NT2/D1 (cell line): ENCODE results near the gene ZDHHC3.
"Not testable (repeated sequence)": the region's sequence is repeated elsewhere in the genome, so short reads cannot be mapped to it uniquely, and the experiment has no call there.

Experiments
- DNase-seq: peaks from one replicate; pipeline ENCODE4 v3.0.0-alpha.2; 2011; ENCODE audit warnings: low read depth, low spot score
- H3K27me3 ChIP-seq: 2 replicates; pipeline ENCODE4 v1.6.0; 2011; ENCODE audit warnings: mild to moderate bottlenecking; ENCODE audit not compliant: insufficient read length, insufficient read depth
- H3K36me3 ChIP-seq: 2 replicates; pipeline ENCODE4 v1.6.1; 2011; ENCODE audit warnings: mild to moderate bottlenecking, low read length, mixed read lengths; ENCODE audit not compliant: insufficient read depth, insufficient read length
- H3K4me1 ChIP-seq: 2 replicates; pipeline ENCODE4 v1.5.1; 2011; ENCODE audit not compliant: insufficient read depth, insufficient read length
- H3K4me3 ChIP-seq: 2 replicates; pipeline ENCODE4 v1.5.1; 2011; ENCODE audit warnings: low read depth; ENCODE audit not compliant: insufficient read length
- H3K9ac ChIP-seq: 2 replicates; pipeline ENCODE4 v1.6.0; 2011; ENCODE audit warnings: low read depth; ENCODE audit not compliant: insufficient read length
- H3K9me3 ChIP-seq: 2 replicates; pipeline ENCODE4 v1.5.1; 2011; ENCODE audit warnings: mild to moderate bottlenecking, low read length; ENCODE audit not compliant: insufficient read depth
- SUZ12 ChIP-seq: IDR thresholded peaks from 2 replicates; pipeline ENCODE4 v1.6.1; 2011; ENCODE audit not compliant: insufficient read length, insufficient read depth; ENCODE audit errors: extremely low read depth
- YY1 ChIP-seq: IDR thresholded peaks from 2 replicates; pipeline ENCODE4 v1.6.1; 2011; ENCODE audit not compliant: insufficient read length, insufficient read depth
- ZNF274 ChIP-seq: IDR thresholded peaks from 2 replicates; pipeline ENCODE4 v1.6.1; 2011; ENCODE audit warnings: mild to moderate bottlenecking, low read depth, low read length

The ZDHHC3 gene

DNA sequence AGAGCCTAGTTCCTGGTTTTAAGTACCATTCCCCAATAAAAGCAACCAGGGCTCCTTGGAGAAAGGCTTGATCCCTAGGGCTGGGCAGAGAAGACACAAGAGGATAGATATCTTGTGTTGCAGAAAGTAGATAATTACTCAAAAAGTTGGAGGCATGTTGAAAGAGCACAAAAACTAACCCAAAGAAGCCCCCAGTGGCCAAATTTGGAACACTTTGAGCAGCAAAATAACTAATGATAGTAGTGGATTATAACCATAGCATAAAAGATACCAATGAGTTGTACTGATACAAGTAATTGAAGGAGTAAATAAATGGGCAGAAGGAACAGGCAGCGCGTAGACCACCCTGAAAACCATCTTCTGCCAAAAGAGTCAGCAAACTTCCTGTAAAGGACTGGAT lies 12.1 kb upstream of the ZDHHC3 start:
- Histone ChIP-seq H3K9me3 (peaks cover 53% of the 10 kb centered on the region), H3K27me3 (no peaks in the 10 kb centered on the region), H3K4me1 (no peaks in the 10 kb centered on the region), H3K9ac (no peak overlapping the region), H3K4me3 (no peak overlapping the region), H3K36me3 (peaks cover 74% of the 10 kb centered on the region)
- no peak for DNase-seq
- TF ChIP-seq YY1 (no peak), SUZ12 (no peak), ZNF274 (no peak)

DNA sequence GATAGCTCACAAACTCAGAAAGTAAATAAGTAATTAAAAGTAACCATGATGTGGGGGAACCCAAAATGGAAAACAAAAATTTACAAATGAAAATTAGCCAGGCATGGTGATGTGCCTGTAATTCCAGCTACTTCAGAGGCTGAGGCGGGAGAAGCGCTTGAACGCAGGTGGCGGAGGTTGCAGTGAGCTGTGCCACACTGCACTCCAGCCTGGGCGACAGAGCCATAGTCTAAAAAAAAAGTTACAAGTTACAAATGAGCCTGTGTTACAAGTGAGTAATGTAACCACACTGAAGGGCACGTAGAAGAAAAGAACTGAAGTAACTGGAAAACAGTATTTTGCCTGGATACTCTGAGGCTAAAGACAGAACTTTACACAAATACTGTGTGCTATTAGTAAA lies 11.4 kb upstream of the ZDHHC3 start:
- TF ChIP-seq SUZ12 (no peak), YY1 (no peak), ZNF274 (no peak)
- H3K9ac ChIP-seq = no peak overlapping the region
- DNase-seq = no peak
- peaks cover 53% of the 10 kb centered on the region for H3K9me3 ChIP-seq
- H3K36me3 ChIP-seq = peaks cover 78% of the 10 kb centered on the region
- H3K4me1 ChIP-seq = no peaks in the 10 kb centered on the region
- no peak overlapping the region for H3K4me3 ChIP-seq
- H3K27me3 ChIP-seq = no peaks in the 10 kb centered on the region

DNA sequence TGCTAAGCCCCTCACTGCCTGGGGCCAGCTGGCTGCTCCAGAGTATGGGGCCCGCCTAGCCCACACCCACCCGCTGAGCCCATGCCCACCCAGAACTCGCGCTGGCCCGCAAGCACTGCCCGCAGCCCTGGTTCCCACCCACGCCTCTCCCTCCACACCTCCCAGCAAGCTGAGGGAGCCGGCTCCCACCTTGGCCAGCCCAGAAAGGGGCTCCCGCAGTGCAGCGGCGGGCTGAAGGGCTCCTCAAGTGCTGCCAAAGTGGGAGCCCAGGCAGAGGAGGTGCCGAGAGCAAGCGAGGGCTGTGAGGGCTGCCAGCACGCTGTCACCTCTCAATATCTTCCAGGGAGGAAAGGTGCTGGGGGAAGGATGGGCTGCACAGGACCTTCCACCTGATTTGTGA lies 10.4 kb upstream of the ZDHHC3 start:
- H3K4me3 ChIP-seq, H3K9ac ChIP-seq, H3K27me3 ChIP-seq, DNase-seq, H3K4me1 ChIP-seq: not testable (repeated sequence)
- Histone ChIP-seq H3K9me3 (peaks cover 53% of the 10 kb centered on the region), H3K36me3 (peaks cover 78% of the 10 kb centered on the region)

DNA sequence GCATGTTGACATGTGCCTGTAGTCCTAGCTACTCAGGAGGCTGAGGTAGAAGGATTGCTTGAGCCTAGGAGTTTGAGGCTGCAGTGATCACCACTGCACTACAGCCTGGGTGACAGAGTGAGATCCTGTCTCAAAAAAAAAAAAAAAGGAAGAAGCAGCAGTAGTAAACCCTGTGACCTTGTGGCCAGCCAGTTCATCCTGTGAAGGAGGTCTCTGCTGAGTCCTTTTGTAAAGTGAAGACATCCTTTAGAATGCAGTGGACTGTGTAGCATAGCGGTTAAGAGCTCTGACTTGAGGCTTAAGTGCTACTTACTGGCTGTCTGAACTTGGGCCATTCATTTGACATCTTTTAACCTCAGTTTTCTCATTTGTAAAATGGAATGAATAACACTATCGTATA lies 8.4 kb upstream of the ZDHHC3 start:
- Histone ChIP-seq H3K4me3 (no peak overlapping the region), H3K9ac (no peak overlapping the region), H3K36me3 (peaks cover 68% of the 10 kb centered on the region), H3K4me1 (no peaks in the 10 kb centered on the region), H3K9me3 (peaks cover 53% of the 10 kb centered on the region), H3K27me3 (no peaks in the 10 kb centered on the region)
- DNase-seq = no peak
- TF ChIP-seq YY1 = no peak
- TF ChIP-seq ZNF274 = no peak
- TF ChIP-seq SUZ12 = no peak

DNA sequence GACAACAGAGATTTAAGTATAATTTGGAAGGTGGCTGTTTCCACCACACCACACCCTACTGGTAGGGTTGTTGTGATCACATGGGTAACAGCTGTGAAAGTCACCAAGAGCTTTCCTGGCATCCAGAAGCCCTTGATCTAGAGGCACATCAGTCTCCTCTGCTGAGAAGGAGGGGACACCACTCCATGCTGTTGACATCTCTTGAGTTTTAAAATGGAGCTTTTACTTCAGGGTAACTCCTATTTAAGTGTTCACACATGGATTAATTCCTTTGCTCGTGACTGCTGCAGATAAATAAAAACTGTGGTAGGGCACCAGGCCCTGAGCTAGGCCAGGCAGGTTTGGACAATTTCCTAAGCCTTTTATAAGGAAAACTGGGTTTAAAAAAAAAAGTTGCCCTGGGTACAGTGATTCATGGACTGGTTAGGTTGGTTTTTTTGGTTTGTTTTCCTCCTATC lies 7.5 kb upstream of the ZDHHC3 start:
- Histone ChIP-seq H3K4me3 (no peak overlapping the region), H3K27me3 (no peaks in the 10 kb centered on the region), H3K9ac (no peak overlapping the region), H3K9me3 (peaks cover 53% of the 10 kb centered on the region), H3K4me1 (no peaks in the 10 kb centered on the region), H3K36me3 (peaks cover 70% of the 10 kb centered on the region)
- no peak for DNase-seq
- TF ChIP-seq YY1 = no peak
- no peak for TF ChIP-seq ZNF274
- no peak for TF ChIP-seq SUZ12

DNA sequence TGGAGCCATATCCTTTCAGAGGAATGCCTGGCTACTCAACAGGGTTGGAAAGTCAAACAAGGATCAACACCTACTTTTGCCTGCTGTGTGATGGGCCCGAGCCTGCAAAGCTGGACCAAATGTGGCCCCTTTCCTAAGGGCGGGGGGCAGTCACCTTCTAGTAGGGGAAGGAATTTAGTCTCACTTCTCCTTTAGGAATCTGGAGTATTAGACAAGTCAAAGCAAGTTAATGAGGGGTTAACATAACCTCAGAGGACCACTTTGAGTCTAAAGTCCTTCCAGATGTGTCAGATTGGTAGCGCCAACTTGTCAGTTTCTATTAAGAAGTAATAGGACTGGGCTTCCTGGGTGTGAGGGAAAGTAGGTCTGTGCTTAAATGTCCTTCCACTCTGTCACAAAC lies 6.8 kb upstream of the ZDHHC3 start:
- no peaks in the 10 kb centered on the region for H3K27me3 ChIP-seq
- H3K9me3 ChIP-seq = peaks cover 48% of the 10 kb centered on the region
- H3K4me1 ChIP-seq = no peaks in the 10 kb centered on the region
- H3K4me3 ChIP-seq = no peak overlapping the region
- DNase-seq = no peak
- no peak for TF ChIP-seq SUZ12
- no peak for TF ChIP-seq YY1
- no peak for TF ChIP-seq ZNF274
- H3K9ac ChIP-seq = no peak overlapping the region
- H3K36me3 ChIP-seq = peaks cover 77% of the 10 kb centered on the region

DNA sequence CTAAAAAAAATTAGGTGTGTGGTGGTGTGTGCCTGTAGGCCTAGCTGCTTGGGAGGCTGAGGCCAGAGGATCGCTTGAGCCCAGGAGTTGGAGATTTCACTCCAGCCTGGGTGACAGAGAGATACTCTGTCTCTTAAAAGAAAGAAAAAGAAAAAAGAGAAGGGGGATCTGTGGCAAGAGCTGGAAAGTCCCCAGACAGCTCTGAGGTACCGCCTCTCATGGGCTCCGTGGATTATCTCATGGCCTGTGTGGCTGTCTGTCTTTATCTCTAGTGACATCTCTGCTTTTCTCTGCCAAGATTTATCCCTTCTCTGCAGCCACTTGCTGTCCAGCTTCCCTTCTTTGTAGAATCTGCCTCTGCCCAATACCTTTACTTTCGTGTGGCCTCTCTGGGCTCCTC lies 5.8 kb upstream of the ZDHHC3 start:
- DNase-seq = no peak
- Histone ChIP-seq H3K4me1 (peaks cover 4% of the 10 kb centered on the region), H3K27me3 (no peaks in the 10 kb centered on the region), H3K36me3 (peaks cover 82% of the 10 kb centered on the region), H3K9me3 (peaks cover 37% of the 10 kb centered on the region), H3K4me3 (no peak overlapping the region), H3K9ac (no peak overlapping the region)
- TF ChIP-seq ZNF274 (no peak), YY1 (no peak), SUZ12 (no peak)

DNA sequence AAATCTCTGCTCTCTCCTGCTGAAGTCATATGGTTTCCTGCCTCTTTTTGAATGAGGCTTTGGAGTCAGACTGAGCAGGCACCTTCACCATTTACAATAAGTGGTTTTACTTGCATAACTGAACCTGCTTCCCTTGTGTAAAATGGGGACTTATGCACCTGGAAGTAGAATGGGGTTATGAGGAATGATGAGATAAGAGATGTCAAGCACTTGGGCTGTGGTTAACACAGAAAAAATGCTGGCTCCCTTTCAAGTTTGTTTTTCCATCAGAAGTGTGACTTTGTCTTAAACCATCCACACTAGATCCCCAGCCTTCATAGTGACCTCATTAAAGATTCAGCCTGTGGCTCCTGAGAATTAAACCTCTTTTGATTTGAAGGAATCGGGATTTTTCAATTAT lies 5.2 kb upstream of the ZDHHC3 start:
- peaks cover 79% of the 10 kb centered on the region for H3K36me3 ChIP-seq
- H3K4me3 ChIP-seq = no peak overlapping the region
- no peak overlapping the region for H3K9ac ChIP-seq
- no peaks in the 10 kb centered on the region for H3K27me3 ChIP-seq
- peaks cover 32% of the 10 kb centered on the region for H3K9me3 ChIP-seq
- peaks cover 4% of the 10 kb centered on the region for H3K4me1 ChIP-seq
- TF ChIP-seq YY1 = no peak
- TF ChIP-seq SUZ12 = no peak
- TF ChIP-seq ZNF274 = no peak
- no peak for DNase-seq
